Neural cell (in vitro differentiated cells): Measurements from ENCODE around the gene FAM219B. TPM values are rescaled to one million over a fixed set of nuclear protein-coding genes. Genes with fewer than 3 reads are reported as not detected.
"Not testable (repeated sequence)": the region's sequence is repeated elsewhere in the genome, so short reads cannot be mapped to it uniquely, and the experiment has no call there.

ENCODE experiments used
- H2AFZ ChIP-seq: fragments of 200-600, 300-800 bp; sonication (generic), shearing (Covaris generic); 2 replicates; pipeline ENCODE4 v1.6.0; 2014; ENCODE audit warnings: low read depth, mild to moderate bottlenecking, antibody characterized with exemption, low read length, moderate library complexity
- H3F3A ChIP-seq: fragments of 200-600 bp; shearing (Covaris generic); 2 replicates; pipeline ENCODE4 v1.6.1; 2016; ENCODE audit warnings: mild to moderate bottlenecking, moderate library complexity, mixed read lengths, antibody characterized with exemption, low read length; ENCODE audit not compliant: insufficient read depth, poor library complexity, severe bottlenecking
- H3K27ac ChIP-seq: fragments of 200-600, 300-800 bp; sonication (generic), shearing (Covaris generic); 2 replicates; pipeline ENCODE4 v1.5.1; 2014; ENCODE audit warnings: mild to moderate bottlenecking, low read length, moderate library complexity
- H3K27me3 ChIP-seq: fragments of 300-800, 200-600 bp; sonication (generic), shearing (Covaris generic); 2 replicates; pipeline ENCODE4 v1.6.0; 2014; ENCODE audit warnings: mild to moderate bottlenecking, low read depth, low read length, moderate library complexity; ENCODE audit not compliant: insufficient read depth
- H3K36me3 ChIP-seq: fragments of 300-800, 200-600 bp; sonication (generic), shearing (Covaris generic); 2 replicates; pipeline ENCODE4 v1.5.1; 2014; ENCODE audit warnings: mild to moderate bottlenecking, antibody characterized with exemption, low read length, moderate library complexity; ENCODE audit not compliant: insufficient read depth
- H3K4me2 ChIP-seq: fragments of 300-800, 200-600 bp; sonication (generic), shearing (Covaris generic); 2 replicates; pipeline ENCODE4 v1.6.0; 2014; ENCODE audit warnings: mild to moderate bottlenecking, low read length
- H3K4me3 ChIP-seq: fragments of 300-800, 200-600 bp; sonication (generic), shearing (Covaris generic); 2 replicates; pipeline ENCODE4 v1.5.1; 2014; ENCODE audit warnings: mild to moderate bottlenecking, low read length, moderate library complexity
- H3K79me2 ChIP-seq: fragments of 200-600 bp; shearing (Covaris generic); replicated peaks from 2 replicates; pipeline ENCODE4 v1.6.0; 2014; ENCODE audit warnings: mild to moderate bottlenecking, low read length, moderate library complexity; ENCODE audit not compliant: insufficient read depth
- H3K9ac ChIP-seq: fragments of 300-800, 200-600 bp; sonication (generic), shearing (Covaris generic); 2 replicates; pipeline ENCODE4 v1.6.1; 2016; ENCODE audit warnings: mild to moderate bottlenecking, low read length, mixed read lengths
- H3K9me2 ChIP-seq: fragments of 200-600 bp; shearing (Covaris generic); 2 replicates; pipeline ENCODE4 v1.6.1; 2016; ENCODE audit warnings: mild to moderate bottlenecking, low read length, mixed read lengths; ENCODE audit not compliant: insufficient read depth
- H3K9me3 ChIP-seq: fragments of 200-600, 300-800 bp; sonication (generic), shearing (Covaris generic); 2 replicates; pipeline ENCODE4 v1.6.1; 2016; ENCODE audit warnings: mild to moderate bottlenecking, mixed run types, low read length, moderate library complexity, mixed read lengths
- H4K20me1 ChIP-seq: fragments of 200-600 bp; shearing (Covaris generic); 2 replicates; pipeline ENCODE4 v1.6.1; 2016; ENCODE audit warnings: mild to moderate bottlenecking, mixed run types; ENCODE audit not compliant: insufficient read depth
- EP300 ChIP-seq: fragments of 450-650 bp; conservative IDR thresholded peaks from 2 replicates; pipeline ENCODE4 v1.6.1; 2014; ENCODE audit warnings: antibody characterized with exemption, mild to moderate bottlenecking, moderate library complexity; ENCODE audit not compliant: poor library complexity, severe bottlenecking
- EZH2 ChIP-seq: fragments of 200-600, 300-800 bp; shearing (Covaris generic), sonication (generic); IDR thresholded peaks from 2 replicates; pipeline ENCODE4 v1.6.1; 2014; ENCODE audit warnings: antibody characterized with exemption, low read length, borderline replicate concordance, mild to moderate bottlenecking; ENCODE audit not compliant: insufficient read depth, poor library complexity, severe bottlenecking
- MXI1 ChIP-seq: fragments of 450-650 bp; conservative IDR thresholded peaks from 2 replicates; pipeline ENCODE4 v1.6.1; 2014; ENCODE audit warnings: antibody characterized with exemption, mild to moderate bottlenecking; ENCODE audit not compliant: poor library complexity, severe bottlenecking
- POLR2AphosphoS5 ChIP-seq: IDR thresholded peaks from 2 replicates; pipeline ENCODE4 v1.6.1; 2012
- RAD21 ChIP-seq: fragments of 450-650 bp; conservative IDR thresholded peaks from 2 replicates; pipeline ENCODE4 v1.6.1; 2014; ENCODE audit warnings: antibody characterized with exemption, mild to moderate bottlenecking, moderate library complexity
- SMC3 ChIP-seq: fragments of 450-650 bp; conservative IDR thresholded peaks from 2 replicates; pipeline ENCODE4 v1.6.1; 2014; ENCODE audit warnings: antibody characterized with exemption, mild to moderate bottlenecking, moderate library complexity; ENCODE audit not compliant: poor library complexity
- TAF1 ChIP-seq: IDR thresholded peaks from 2 replicates; pipeline ENCODE4 v1.6.1; 2012; ENCODE audit warnings: low read depth
- polyA plus RNA-seq: library from polyadenylated mRNA; depleted of rRNA; stranded (reverse); fragments of >200 nt; gene quantifications from 2 replicates; pipeline ENCODE4 v1.2.3, GENCODE V29; 2014
- TF ChIP-seq, protein P1 (sequence below): fragments of 450-650 bp; IDR thresholded peaks from 2 replicates; pipeline ENCODE4 v1.5.1; 2014; ENCODE audit warnings: antibody characterized with exemption, mild to moderate bottlenecking, moderate library complexity; ENCODE audit not compliant: poor library complexity, severe bottlenecking
- TF ChIP-seq, protein P2 (sequence below): IDR thresholded peaks from 2 replicates; pipeline ENCODE4 v1.6.1; 2012; ENCODE audit warnings: borderline replicate concordance

The FAM219B gene
- polyA plus RNA-seq, 1 donor from 2014 or later = 250 TPM

- no peak overlapping the region for H3K27ac ChIP-seq
- no peak overlapping the region for H2AFZ ChIP-seq
- H3K4me3 ChIP-seq = no peak overlapping the region
- peaks cover 8% of the 10 kb centered on the region for H3K36me3 ChIP-seq
- H3K79me2 ChIP-seq = no peaks in the 10 kb centered on the region
- H3K9me2 ChIP-seq = no peaks in the 10 kb centered on the region
- no peaks in the 10 kb centered on the region for H3K9me3 ChIP-seq
- TF ChIP-seq SMC3 = no peak
- TF ChIP-seq, protein P1, sequence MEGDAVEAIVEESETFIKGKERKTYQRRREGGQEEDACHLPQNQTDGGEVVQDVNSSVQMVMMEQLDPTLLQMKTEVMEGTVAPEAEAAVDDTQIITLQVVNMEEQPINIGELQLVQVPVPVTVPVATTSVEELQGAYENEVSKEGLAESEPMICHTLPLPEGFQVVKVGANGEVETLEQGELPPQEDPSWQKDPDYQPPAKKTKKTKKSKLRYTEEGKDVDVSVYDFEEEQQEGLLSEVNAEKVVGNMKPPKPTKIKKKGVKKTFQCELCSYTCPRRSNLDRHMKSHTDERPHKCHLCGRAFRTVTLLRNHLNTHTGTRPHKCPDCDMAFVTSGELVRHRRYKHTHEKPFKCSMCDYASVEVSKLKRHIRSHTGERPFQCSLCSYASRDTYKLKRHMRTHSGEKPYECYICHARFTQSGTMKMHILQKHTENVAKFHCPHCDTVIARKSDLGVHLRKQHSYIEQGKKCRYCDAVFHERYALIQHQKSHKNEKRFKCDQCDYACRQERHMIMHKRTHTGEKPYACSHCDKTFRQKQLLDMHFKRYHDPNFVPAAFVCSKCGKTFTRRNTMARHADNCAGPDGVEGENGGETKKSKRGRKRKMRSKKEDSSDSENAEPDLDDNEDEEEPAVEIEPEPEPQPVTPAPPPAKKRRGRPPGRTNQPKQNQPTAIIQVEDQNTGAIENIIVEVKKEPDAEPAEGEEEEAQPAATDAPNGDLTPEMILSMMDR = no peak
- no peak for TF ChIP-seq EZH2
- TF ChIP-seq POLR2AphosphoS5 = no peak
- TF ChIP-seq TAF1 = no peak
- TF ChIP-seq MXI1 = no peak
- no peak for TF ChIP-seq EP300
- no peak for TF ChIP-seq RAD21
- TF ChIP-seq, protein P2, sequence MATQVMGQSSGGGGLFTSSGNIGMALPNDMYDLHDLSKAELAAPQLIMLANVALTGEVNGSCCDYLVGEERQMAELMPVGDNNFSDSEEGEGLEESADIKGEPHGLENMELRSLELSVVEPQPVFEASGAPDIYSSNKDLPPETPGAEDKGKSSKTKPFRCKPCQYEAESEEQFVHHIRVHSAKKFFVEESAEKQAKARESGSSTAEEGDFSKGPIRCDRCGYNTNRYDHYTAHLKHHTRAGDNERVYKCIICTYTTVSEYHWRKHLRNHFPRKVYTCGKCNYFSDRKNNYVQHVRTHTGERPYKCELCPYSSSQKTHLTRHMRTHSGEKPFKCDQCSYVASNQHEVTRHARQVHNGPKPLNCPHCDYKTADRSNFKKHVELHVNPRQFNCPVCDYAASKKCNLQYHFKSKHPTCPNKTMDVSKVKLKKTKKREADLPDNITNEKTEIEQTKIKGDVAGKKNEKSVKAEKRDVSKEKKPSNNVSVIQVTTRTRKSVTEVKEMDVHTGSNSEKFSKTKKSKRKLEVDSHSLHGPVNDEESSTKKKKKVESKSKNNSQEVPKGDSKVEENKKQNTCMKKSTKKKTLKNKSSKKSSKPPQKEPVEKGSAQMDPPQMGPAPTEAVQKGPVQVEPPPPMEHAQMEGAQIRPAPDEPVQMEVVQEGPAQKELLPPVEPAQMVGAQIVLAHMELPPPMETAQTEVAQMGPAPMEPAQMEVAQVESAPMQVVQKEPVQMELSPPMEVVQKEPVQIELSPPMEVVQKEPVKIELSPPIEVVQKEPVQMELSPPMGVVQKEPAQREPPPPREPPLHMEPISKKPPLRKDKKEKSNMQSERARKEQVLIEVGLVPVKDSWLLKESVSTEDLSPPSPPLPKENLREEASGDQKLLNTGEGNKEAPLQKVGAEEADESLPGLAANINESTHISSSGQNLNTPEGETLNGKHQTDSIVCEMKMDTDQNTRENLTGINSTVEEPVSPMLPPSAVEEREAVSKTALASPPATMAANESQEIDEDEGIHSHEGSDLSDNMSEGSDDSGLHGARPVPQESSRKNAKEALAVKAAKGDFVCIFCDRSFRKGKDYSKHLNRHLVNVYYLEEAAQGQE = no peak
- no peaks in the 10 kb centered on the region for H3K27me3 ChIP-seq
- H4K20me1 ChIP-seq = no peaks in the 10 kb centered on the region
- H3K4me2 ChIP-seq = no peak overlapping the region
- no peaks in the 10 kb centered on the region for H3F3A ChIP-seq
- H3K9ac ChIP-seq = no peak overlapping the region
These were observed 13.8 kb upstream of the FAM219B start for GRCh38 chr15:74920456-74920855.

DNA sequence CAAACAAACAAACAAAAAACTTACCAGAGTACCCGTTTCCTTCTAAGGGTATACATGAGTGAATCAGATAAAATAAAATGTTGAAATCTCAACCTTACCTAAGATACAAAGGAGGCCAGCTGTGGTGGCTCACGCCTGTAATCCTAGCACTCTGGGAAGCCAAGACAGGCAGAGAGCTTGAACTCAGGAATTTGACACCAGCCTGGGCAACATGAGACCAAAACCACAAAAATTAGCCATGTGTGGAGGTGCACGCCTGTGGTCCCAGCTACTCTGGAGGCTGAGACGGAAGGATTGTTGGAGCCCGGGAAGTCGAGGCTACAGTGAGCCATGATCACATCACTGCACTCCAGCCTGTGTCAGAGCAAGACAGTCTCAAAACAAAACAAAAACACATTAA lies 11.0 kb upstream of the FAM219B start:
- Histone ChIP-seq H3F3A (no peaks in the 10 kb centered on the region), H2AFZ (no peak overlapping the region), H3K27ac (no peak overlapping the region), H3K27me3 (no peaks in the 10 kb centered on the region), H3K4me2 (no peak overlapping the region), H4K20me1 (no peaks in the 10 kb centered on the region), H3K36me3 (peaks cover 8% of the 10 kb centered on the region), H3K4me3 (no peak overlapping the region), H3K9ac (no peak overlapping the region), H3K9me3 (no peaks in the 10 kb centered on the region), H3K79me2 (no peaks in the 10 kb centered on the region), H3K9me2 (no peaks in the 10 kb centered on the region)
- TF ChIP-seq SMC3 (no peak), RAD21 (no peak), MXI1 (no peak), POLR2AphosphoS5 (no peak), EP300 (no peak), EZH2 (no peak), TAF1 (no peak)
- TF ChIP-seq, protein P2 = no peak
- TF ChIP-seq, protein P1 = no peak

DNA sequence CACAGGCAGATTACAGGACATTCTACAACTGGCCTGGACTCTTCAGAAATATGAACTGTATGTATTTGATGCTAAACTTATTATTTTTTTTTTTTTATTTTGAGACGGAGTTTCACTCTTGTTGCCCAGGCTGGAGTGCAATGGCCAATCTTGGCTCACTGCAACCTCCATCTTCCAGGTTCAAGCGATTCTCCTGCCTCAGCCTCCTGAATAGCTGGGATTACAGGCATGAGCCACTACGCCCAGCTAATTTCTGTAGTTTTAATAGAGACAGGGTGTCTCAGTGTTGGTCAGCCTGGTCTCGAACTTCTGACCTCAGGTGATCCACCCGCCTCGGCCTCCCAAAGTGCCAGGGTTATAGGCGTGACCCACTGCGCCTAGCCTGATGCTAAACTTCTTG lies 7.1 kb upstream of the FAM219B start:
- H3K27me3 ChIP-seq, H3K4me3 ChIP-seq, H3K4me2 ChIP-seq, H3K9ac ChIP-seq, H2AFZ ChIP-seq, H3K27ac ChIP-seq, H3K9me2 ChIP-seq, H4K20me1 ChIP-seq, H3F3A ChIP-seq, H3K9me3 ChIP-seq, H3K36me3 ChIP-seq, H3K79me2 ChIP-seq: not testable (repeated sequence)
